Esophagus squamous epithelium (tissue), 5 donors: ENCODE data around the gene ZNF439. TPM values are rescaled to one million over a fixed set of nuclear protein-coding genes. Genes with fewer than 3 reads are reported as not detected.
"Not testable (repeated sequence)": the region's sequence is repeated elsewhere in the genome, so short reads cannot be mapped to it uniquely, and the experiment has no call there.

Experiments used
- DNase-seq: peaks from one replicate; lab custom pipeline; 2025; lab: John Stamatoyannopoulos, UW
- H3K27ac ChIP-seq, 4 donors: fragments of 200-600 bp; sonication (generic); one replicate each; pipeline ENCODE4 v1.5.1; 2016 to 2019; ENCODE audit warnings: mild to moderate bottlenecking in 1 of 4
- H3K27me3 ChIP-seq, 4 donors: fragments of 200-600 bp; sonication (generic); 1 replicate in 3 of 4; 2 replicates in 1 of 4; pipeline versions ENCODE4 v1.5.1 to v1.6.0; 2017 to 2021; ENCODE audit warnings: antibody characterized with exemption in 1 of 4
- H3K36me3 ChIP-seq, 3 donors: fragments of 200-600 bp; sonication (generic); one replicate each; pipeline ENCODE4 v1.5.1; 2016 to 2019
- H3K4me1 ChIP-seq, 3 donors: fragments of 200-600 bp; sonication (generic); one replicate each; pipeline ENCODE4 v1.5.1; 2017 to 2019
- H3K4me3 ChIP-seq, 4 donors: fragments of 200-600 bp; sonication (generic); 1 replicate in 3 of 4; 2 replicates in 1 of 4; pipeline ENCODE4 v1.5.1; 2016 to 2019; ENCODE audit warnings: mild to moderate bottlenecking in 2 of 4, moderate library complexity in 1 of 4
- H3K9me3 ChIP-seq, 3 donors: fragments of 200-600 bp; sonication (generic); one replicate each; pipeline ENCODE4 v1.5.1; 2016 to 2019
- CTCF ChIP-seq, 6 experiments: fragments of 450-650 bp in 4 of 6; fragments of 200-600 bp in 2 of 6; sonication (generic) in 2 of 6; IDR thresholded peaks; one replicate each; pipeline ENCODE4 v1.5.1; 2016 to 2019; ENCODE audit warnings: antibody characterized with exemption in 6 of 6, mild to moderate bottlenecking in 4 of 6, moderate library complexity in 4 of 6
- POLR2A ChIP-seq, 4 donors: fragments of 450-650 bp; IDR thresholded peaks; one replicate each; pipeline ENCODE4 v1.6.1; 2017; ENCODE audit warnings: antibody characterized with exemption in 4 of 4, mild to moderate bottlenecking in 4 of 4, moderate library complexity in 3 of 4
- WGBS, 2 donors: methylation state at CpG; one replicate each; pipeline ENCODE4 v1.1.5; 2018; 5-methylcytosine and 5-hydroxymethylcytosine counted together
- intact Hi-C: fragments of 100-400 bp; cut with DNase I; formaldehyde crosslinking; loops from one replicate; pipeline ENCODE4 v1.15.0; 2022
- total RNA-seq, 4 donors: library from RNA; depleted of rRNA; stranded (reverse); fragments of >200 nt; gene quantifications; one replicate each; pipeline ENCODE4 v1.1.0, GENCODE V29; 2016
- donor health status: DM: yes; HTN: yes; CAD: no.

Gene ZNF439
- total RNA-seq, 4 donors from 2014 or later, result 1.6 to 5.0 (median 2.0) TPM

GRCh38 chr19:11890634-11891033, 42.1 kb downstream of the ZNF439 start:
- intact Hi-C loops, result no loop called here
- Histone ChIP-seq H3K9me3 (peaks cover 0 to 11% (median 0%) of the 10 kb centered on the region in 3 donors), H3K36me3 (no peaks in the 10 kb centered on the region), H3K4me3 (no peak overlapping the region), H3K27me3 (no peaks in the 10 kb centered on the region), H3K4me1 (peaks cover 0 to 22% (median 6%) of the 10 kb centered on the region in 3 donors), H3K27ac (no peak overlapping the region)
- no peak for DNase-seq
- WGBS, 2 donors, result 91 to 93% methylated on average over 5 of the region's 5 CpGs
- TF ChIP-seq CTCF (IDR thresholded peaks at IDR 0.05), result no peak
- no peak for TF ChIP-seq POLR2A (IDR thresholded peaks at IDR 0.05)

- no peak overlapping the region for H3K27ac ChIP-seq
- WGBS, 2 donors, result 94 to 95% methylated on average over 6 of the region's 6 CpGs
Measured at GRCh38 chr19:11894851-11895250, 46.3 kb downstream of the ZNF439 start.

GRCh38 chr19:11902228-11902627, 53.7 kb downstream of the ZNF439 start:
- intact Hi-C loops, result no loop called here
- H3K27ac ChIP-seq, result no peak overlapping the region
- TF ChIP-seq POLR2A (IDR thresholded peaks at IDR 0.05) (no peak), CTCF (IDR thresholded peaks at IDR 0.05) (no peak)
- H3K9me3 ChIP-seq, result peaks cover 5 to 74% (median 47%) of the 10 kb centered on the region in 3 donors
- H3K4me3 ChIP-seq, result no peak overlapping the region
- no peak for DNase-seq
- peaks cover 0 to 31% (median 6%) of the 10 kb centered on the region in 3 donors for H3K36me3 ChIP-seq
- H3K4me1 ChIP-seq, result no peaks in the 10 kb centered on the region
- H3K27me3 ChIP-seq, result no peaks in the 10 kb centered on the region
- 87 to 88% methylated on average over 3 of the region's 3 CpGs for WGBS, 2 donors

More at GRCh38 chr19:11894851-11895250, 46.3 kb downstream of the ZNF439 start:
- intact Hi-C loops, result no loop called here
- no peak for DNase-seq
- H3K4me3 ChIP-seq, result no peak overlapping the region
- H3K4me1 ChIP-seq, result no peaks in the 10 kb centered on the region
- peaks cover 0 to 2% (median 0%) of the 10 kb centered on the region in 3 donors for H3K9me3 ChIP-seq
- H3K36me3 ChIP-seq, result no peaks in the 10 kb centered on the region
- H3K27me3 ChIP-seq, result no peaks in the 10 kb centered on the region
- TF ChIP-seq POLR2A (IDR thresholded peaks at IDR 0.05), result no peak
- no peak for TF ChIP-seq CTCF (IDR thresholded peaks at IDR 0.05)

DNA sequence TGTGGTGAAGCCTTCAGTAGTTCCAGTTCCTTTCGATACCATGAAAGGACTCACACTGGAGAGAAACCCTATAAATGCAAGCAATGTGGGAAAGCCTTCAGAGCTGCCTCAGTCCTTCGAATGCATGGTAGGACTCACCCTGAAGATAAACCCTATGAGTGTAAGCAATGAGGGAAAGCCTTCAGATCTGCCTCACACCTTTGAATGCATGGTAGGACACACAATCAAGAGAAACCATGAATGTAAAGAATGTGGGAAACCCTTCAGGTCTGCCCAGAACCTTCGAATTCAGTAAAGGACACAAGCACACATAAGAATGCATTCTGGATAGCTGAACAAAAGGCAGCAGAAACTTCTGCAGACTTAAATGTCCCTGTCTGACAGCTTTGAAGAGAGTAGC, 57.4 kb downstream of the ZNF439 start:
- DNase-seq, result no peak
- H3K27me3 ChIP-seq, result no peaks in the 10 kb centered on the region
- no peak overlapping the region for H3K27ac ChIP-seq
- intact Hi-C loops, result no loop called here
- H3K36me3 ChIP-seq, result peaks cover 0 to 31% (median 6%) of the 10 kb centered on the region in 3 donors
- 78 to 81% methylated on average over 3 of the region's 3 CpGs for WGBS, 2 donors
- no peaks in the 10 kb centered on the region for H3K4me1 ChIP-seq
- no peak overlapping the region for H3K4me3 ChIP-seq
- peaks cover 5 to 85% (median 58%) of the 10 kb centered on the region in 3 donors for H3K9me3 ChIP-seq
- TF ChIP-seq POLR2A (IDR thresholded peaks at IDR 0.05), result no peak
- no peak for TF ChIP-seq CTCF (IDR thresholded peaks at IDR 0.05)

DNA sequence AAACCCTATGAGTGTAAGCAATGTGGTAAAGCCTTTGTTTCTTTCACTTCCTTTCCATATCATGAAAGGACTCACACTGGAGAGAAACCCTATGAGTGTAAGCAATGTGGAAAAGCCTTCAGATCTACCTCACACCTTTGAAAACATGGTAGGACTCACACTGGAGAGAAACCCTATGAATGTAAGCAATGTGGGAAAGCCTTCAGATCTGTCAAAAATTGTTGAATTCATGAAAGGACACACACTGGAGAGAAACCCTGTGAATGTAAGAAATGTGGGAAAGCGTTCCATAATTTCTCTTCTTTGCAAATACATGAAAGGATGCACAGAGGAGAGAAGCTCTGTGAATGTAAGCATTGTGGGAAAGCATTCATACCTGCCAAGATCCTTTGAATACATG, 63.4 kb downstream of the ZNF439 start:
- H3K9me3 ChIP-seq, result peaks cover 0 to 71% (median 39%) of the 10 kb centered on the region in 3 donors
- H3K4me3 ChIP-seq, intact Hi-C loops, H3K4me1 ChIP-seq, H3K27me3 ChIP-seq, H3K27ac ChIP-seq, H3K36me3 ChIP-seq, DNase-seq: not testable (repeated sequence)
- WGBS, 2 donors, result 80 to 83% methylated on average over 1 of the region's 1 CpG

DNA sequence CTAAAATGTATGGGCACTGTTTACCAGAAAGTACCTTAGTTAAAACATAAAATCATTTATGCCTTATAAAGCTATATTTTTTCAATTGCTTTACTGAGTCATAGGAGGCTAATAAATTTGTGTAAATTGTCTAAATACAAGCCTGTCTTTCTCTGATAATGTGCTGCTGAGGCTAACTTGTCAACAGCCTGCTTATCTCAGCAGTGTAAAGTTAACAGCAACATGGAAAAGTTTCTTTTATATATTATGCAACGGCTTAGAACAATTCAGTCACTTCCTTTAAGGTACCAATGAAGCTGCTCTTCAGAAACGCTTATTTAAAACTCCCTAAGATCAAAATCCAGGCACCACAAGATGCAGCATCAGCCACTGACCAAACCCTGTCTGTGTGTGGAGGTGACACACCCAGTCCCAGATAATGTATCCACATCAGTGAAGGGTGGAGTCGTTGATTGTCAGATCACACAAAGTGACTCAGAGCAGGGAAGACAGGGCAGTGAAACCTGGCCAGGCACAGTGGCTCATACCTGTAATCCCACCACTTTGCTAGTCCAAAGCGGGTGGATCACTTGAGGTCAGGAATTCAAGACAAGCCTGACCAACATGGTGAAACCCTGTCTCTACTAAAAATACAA, 66.0 kb downstream of the ZNF439 start:
- Histone ChIP-seq H3K9me3 (peaks cover 0 to 53% (median 27%) of the 10 kb centered on the region in 3 donors), H3K27ac (peak overlapping the region in 1 of 4 donors; percentile 48)
- WGBS, 2 donors, result 85 to 86% methylated on average over 3 to 4 of the region's 4 CpGs
- H3K4me3 ChIP-seq, H3K27me3 ChIP-seq, H3K4me1 ChIP-seq, DNase-seq, H3K36me3 ChIP-seq, intact Hi-C loops: not testable (repeated sequence)

Other genes starting within 250 kb of the ZNF439 start
- 10 to 100 TPM in 3 of 4 donors, 1 to 10 TPM in 1; 8.5 to 22.3 (median 11.8) TPM for gene ZNF823, start 109.8 kb upstream of the ZNF439 start, total RNA-seq
- 1 to 10 TPM; 1.0 to 5.7 (median 2.4) TPM for gene ZNF441, start 81.7 kb upstream of the ZNF439 start, total RNA-seq
- gene ZNF491, start 50.2 kb upstream of the ZNF439 start, total RNA-seq, result 1 to 10 TPM in 1 of 4 donors, under 1 TPM in 3; 0.13 to 2.3 (median 0.82) TPM
- 10 to 100 TPM; 16.1 to 22.2 (median 19.2) TPM for gene ZNF440, start 34.5 kb upstream of the ZNF439 start, total RNA-seq
- gene ZNF69, start 39.1 kb downstream of the ZNF439 start, total RNA-seq, result 1 to 10 TPM in 3 of 4 donors, under 1 TPM in 1; 0.18 to 4.4 (median 1.2) TPM
- 10 to 100 TPM in 2 of 4 donors, 1 to 10 TPM in 2; 6.4 to 13.9 (median 9.9) TPM for gene ZNF700, start 76.4 kb downstream of the ZNF439 start, total RNA-seq
- 1 to 10 TPM; 1.2 to 2.6 (median 2.1) TPM for gene ZNF763, start 116.3 kb downstream of the ZNF439 start, total RNA-seq
- 10 to 100 TPM in 1 of 4 donors, 1 to 10 TPM in 3; 4.5 to 21.0 (median 5.6) TPM for gene ZNF433, start 187.0 kb downstream of the ZNF439 start, total RNA-seq
- gene ZNF878, start 204.2 kb downstream of the ZNF439 start, total RNA-seq, result under 1 TPM in 3 of 4 donors, not detected in 1; 0.38 to 0.66 (median 0.47) TPM
- gene ZNF844, start 216.0 kb downstream of the ZNF439 start, total RNA-seq, result 1 to 10 TPM; 2.9 to 6.3 (median 3.8) TPM